ENCODE data around the gene SSR3. TPM values are rescaled to one million over a fixed set of nuclear protein-coding genes. Genes with fewer than 3 reads are reported as not detected.
A peak's percentile ranks its signal among the peaks of the same experiment; 100 is the strongest.
"Not testable (repeated sequence)": the region's sequence is repeated elsewhere in the genome, so short reads cannot be mapped to it uniquely, and the experiment has no call there.

Gene SSR3
- 347 and 520 TPM in 2 replicates for total RNA-seq

DNA sequence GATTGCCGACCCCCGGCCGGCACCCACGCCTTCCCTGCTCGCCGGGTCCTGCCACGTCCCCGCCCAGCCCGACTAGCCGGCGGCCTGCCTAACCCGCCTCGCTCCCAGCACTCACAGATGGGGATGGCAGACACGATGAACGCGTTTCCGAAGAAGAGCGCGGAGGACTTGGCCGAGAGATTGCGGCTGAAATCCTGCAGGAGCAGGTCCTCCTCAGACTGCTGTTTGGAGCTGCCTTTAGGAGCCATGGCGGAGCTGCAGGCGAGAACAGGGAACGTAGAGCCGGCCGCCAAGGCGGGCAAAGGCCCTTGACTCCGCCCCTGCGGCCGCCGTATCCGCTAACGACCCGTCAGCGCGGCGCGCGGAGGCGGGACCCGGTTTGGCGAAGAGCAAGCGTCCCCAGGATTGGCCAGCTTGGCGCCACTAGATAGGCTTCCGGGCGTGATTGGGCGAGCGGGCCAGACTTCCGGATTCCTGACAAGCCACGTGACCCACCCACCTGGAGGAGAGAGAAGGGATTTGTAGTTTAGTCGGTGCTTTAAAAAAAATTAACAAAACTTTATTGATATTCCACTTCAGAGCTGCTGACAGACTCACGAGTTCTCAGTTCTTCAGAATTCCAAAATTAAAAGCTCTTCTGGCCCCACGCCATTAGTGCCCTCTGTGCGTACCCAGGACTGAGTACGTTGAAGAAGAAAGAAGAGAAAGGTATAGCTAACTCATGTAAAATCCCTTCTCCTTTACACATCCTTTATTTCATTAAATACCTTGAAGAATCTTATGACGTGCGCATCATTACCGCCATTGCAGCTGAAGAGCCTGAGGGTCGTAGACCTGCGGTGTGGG, at the start of gene SSR3:
SSR3 (minus strand) TSS at position 276 of the 846 bp plus-strand sequence; CDS start at position 248, 28 bp downstream.
- DNase-seq (ENCODE audit: low read depth), result peak; percentile 98

DNA sequence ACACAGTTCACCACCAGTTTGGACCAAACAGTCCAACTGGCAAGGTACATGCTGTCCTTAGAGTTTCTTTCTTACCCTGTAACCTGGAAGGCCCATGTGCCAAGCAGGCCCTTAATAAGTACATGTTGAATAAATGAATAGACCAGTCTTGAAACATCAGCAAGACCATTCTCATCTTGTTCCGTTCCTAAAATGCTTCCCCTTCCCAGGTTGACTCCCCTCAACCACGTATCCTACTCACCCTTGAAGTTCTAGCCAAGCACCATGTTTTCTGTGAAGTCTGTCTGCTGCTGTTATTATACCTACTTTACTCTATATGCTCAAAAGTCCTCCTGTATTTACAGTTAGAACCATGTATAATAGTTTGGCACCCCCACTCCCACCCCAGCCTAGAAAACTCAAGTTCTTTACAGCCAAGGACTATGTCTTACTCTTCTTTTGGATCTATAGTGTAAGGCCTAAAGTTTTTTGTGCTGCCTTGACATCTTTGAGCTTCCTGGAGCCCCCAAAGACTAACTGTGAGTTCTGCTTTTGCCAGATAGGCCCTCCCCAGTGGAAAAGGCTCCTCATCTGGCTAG, 49.2 kb upstream of the SSR3 start:
- DNase-seq (ENCODE audit: low read depth), result no peak

DNA sequence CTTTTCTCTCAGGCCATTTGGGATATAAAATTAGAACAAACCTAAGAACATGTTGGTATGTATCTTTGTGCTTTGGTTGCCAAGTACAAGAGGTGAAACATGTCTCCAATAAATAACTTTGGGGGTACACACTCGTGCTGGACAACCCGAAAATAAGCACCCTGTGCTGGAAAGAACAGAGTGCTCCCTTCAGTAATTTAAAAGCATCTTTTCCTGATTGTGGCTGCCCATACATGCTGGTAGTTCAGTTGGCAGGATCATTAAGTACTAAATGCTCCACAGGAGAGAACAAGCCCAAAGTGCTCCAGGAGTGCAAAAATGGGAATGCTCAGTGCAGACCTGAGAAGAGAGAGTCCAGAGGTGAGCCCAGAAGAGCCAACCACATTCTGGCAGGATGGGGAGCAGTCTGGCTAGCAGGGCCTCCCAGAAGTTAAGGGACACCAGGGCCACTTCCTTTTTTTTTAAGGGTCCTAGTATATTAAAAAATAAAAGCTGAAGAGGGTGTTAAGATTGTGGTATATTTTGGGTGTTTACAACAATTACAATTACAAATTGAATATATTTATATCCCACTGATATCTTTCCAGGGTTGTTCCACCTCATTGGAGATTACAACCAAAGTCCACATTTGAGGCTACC, 48.6 kb upstream of the SSR3 start:
- DNase-seq (ENCODE audit: low read depth), result no peak

DNA sequence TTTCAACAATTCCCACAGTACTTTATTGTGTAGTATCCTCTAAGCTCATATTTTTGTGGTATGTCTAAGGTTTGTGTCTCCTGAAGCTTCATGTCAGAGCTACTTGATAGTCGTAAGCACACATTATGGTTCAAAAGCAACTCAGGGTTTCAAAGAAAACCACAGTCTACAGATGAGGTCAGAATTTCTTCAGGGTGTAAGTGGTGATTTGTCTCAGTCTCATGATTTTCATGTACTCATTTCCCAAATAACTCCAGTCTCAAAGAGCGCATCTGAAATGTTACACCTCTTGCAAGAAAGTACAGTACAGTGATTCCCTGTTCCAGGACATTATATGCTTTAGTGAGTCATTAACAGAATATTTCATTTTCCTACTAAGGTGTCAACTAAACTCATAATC, 47.5 kb upstream of the SSR3 start:
- peak; percentile 90 for DNase-seq (ENCODE audit: low read depth)

DNA sequence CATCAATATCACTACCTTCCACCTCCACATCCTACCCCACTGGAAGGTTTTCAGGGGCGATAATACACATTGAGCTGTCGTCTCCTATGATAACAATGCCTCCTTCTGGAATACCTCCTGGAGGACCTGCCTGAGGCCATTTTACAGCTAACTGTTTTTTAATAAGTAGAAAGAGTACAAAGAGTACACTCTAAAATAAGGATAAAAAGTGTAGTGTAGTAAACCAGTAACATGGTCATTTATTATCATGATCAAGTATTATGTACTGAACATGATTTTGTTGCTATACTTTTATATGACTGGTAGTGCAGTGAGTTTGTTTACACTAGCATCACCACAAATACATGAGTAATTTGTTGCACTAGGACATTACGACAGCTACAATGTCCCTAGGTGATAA, 46.6 kb upstream of the SSR3 start:
- DNase-seq (ENCODE audit: low read depth), result peak; percentile 44

DNA sequence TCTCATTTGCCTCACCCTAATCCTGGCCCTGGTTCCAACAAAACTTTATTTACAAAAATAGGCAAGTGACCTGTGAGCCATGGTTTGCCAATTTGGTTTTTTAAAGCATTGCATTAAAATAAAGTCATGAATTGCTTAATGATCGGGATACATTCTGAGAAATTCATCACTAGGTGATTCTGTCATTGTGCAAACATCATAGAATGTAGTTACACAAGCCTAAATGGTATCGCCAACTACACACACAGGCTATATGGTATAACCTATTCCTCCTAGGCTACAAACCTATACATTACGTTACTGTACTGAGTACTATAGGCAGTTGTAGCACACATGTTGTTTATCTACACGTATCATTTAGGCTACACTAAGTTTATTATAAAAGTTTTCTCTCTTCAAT, 45.9 kb upstream of the SSR3 start:
- DNase-seq (ENCODE audit: low read depth), result no peak

DNA sequence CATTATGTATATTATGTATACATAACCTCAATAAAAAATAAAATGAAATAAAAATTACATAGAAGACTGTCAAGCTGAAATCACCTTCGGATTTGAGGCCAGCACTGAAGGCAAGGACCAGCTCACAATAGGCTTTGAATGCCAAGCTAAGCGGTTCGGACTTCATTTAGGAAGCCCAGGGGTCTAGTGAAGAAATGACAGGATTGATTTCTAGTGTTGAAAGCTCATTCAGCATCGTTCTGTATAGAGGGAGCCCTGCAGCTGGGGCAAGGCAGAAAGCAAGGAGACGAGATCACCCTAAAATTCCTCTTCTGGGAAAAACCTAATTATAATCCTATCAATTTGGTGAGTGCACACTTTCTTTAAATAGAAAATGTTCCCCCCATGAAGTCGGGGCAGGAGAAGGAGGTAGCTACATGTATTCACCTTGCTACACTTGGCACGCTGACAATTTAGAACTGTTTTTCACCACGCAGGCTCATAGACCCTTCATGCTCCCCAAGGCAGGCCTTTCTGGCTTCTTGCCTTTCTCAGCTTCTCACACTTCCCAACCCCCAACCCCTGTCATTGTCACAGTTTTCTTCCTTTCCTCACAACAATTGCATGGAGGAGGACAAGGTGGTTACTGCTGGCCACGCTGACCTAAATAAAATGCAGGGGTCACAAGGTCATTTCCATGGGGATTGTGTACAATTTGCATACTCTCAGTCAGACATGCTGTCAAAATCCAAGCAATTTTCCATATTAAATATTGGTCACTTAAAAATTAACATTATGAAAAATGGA, 44.4 kb upstream of the SSR3 start:
- no peak for DNase-seq (ENCODE audit: low read depth)

DNA sequence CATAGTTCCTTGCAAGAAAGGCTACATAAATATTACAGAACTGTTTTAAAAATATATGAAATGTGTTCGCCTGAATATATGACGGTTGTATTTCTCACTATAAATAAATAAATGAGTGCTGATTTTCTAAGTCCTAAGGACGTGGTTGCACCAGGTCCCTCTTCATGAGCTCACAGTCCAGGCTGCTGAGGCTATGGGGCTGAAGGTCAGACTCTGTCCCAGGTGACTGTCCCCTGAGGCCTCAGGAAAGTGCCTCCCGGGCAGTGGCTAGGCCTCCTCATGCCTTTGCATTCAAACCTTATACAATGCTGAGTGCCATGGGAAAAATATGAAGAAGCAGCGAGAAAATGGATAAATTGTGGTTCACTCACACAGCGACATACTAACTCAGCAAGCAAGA, 43.5 kb upstream of the SSR3 start:
- no peak for DNase-seq (ENCODE audit: low read depth)

DNA sequence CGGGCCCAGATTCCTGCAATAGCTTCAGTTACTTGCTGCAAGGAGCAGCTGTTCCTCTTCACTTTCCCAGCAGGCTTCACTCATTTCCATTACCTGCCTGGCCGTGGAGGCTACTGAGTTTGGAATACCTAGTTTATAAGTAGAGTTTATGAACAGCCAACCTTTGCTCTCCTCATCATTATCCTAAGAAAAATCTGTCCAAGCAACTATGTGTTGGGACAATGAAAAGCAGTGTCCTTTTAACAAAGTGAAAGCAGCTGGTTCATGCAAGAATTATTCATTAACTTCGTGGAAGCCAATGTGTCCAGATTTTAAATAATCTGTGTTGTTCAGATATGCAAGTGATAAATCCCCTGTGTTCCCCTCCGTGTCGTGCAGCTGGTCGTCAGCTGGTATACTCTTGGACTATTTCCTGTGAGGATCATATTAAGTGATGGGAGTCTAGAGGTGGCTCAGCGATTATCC, 39.3 kb upstream of the SSR3 start:
- peak; percentile 57 for DNase-seq (ENCODE audit: low read depth)

DNA sequence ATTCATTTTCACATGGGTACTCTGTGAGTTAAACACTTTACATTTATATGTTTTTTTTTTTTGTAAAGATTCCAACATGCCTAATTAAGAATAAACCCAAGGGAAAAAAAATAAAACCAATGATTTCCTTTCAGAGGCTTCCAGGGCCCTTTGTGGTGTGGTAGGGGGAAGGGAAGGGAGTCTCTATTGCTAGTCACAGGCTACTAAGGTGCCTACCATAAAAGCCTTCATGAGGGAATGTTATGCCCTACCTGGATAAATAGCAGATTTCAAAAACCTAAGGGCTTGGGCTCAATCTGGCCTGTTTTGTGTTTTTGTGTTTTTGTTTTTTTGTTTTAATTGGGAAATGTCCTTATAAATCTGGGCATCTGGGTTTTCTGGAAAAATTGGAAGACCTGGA, 38.9 kb upstream of the SSR3 start:
- no peak for DNase-seq (ENCODE audit: low read depth)

DNA sequence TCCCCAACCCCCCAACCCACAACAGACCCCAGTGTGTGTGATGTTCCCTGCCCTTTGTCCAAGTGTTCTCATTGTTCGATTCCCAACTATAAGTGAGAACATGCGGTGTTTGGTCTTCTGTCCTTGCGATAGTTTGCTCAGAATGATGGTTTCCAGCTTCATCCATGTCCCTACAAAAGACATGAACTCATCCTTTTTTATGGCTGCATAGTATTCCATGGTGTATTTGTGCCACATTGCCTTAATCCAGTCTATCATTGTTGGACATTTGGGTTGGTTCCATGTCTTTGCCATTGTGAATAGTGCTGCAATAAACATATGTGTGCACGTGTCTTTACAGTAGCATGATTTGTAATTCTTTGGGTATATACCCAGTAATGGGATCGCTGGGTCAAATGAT, 34.9 kb upstream of the SSR3 start:
- DNase-seq (ENCODE audit: low read depth), result not testable (repeated sequence)

DNA sequence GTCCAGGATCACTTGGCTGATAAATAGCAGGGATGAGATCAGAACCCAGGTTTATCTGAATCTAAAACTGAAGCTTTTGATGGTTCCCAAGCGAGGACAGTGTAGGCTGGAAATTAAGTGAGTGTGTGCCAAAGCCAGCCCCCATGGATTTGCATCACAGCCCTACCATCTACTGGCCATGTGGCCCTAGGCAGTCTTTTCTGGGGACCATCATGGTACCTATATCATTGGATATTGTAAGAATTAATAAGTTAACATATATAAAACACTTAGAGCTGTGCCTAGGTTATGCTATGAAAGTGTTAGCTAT, 32.8 kb upstream of the SSR3 start:
- DNase-seq (ENCODE audit: low read depth), result no peak

DNA sequence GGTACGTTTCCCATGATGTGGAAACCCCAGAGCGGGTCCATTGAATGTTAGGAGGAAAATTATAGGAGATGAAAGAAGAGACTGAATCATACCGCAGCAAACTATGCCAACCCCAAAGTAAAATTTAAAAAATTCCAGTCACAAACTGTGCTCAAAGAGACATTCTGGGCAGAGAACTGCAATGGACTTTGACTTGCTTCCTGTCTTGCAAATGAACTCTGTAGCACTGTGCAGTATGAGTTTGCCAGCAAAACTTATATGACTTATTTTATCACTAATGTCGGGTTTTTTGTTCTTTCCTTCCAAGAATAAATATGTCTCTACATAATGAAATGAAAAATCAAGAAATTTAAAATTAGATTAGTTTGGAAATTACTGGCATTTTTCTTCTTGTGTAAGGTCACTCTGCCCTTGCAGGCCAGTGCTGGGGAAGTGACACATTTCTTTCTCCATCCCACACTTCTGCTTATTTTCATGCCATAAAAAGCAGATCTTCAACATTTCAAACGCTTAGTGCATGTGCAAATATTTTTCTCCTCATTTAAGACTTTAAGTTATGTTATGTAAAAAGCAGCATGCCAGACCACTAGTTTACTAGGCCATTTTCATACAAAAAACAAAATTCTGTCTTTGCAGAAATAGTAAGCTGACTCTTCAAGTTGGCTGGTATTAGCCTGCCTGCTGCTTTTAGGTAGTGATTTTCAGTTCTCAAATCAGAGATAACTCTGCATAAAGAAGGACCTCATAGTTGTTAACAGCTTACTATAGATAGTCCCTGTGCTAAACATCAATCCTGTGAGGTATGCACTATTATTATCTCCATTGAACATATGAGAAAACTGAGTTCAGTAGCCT, 32.2 kb upstream of the SSR3 start:
- no peak for DNase-seq (ENCODE audit: low read depth)

DNA sequence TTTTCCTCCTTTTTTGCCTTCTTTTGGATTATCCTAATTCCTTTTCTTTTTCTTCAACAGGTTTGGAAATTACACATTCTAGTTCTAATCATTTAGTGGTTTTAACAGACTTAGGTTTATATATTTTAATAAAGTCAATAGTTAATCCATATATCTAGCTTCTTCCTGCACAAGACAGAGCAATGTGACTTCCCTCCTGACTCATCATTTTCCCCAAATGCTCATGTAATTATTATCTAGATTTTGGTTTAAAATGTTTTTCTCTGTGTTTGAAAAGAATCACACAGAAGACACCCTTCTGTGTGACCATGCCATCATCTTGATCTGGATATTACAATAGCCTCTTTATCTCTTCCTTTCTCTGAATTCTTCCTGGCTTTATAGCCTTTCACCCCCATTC, 28.6 kb upstream of the SSR3 start:
- DNase-seq (ENCODE audit: low read depth), result no peak

DNA sequence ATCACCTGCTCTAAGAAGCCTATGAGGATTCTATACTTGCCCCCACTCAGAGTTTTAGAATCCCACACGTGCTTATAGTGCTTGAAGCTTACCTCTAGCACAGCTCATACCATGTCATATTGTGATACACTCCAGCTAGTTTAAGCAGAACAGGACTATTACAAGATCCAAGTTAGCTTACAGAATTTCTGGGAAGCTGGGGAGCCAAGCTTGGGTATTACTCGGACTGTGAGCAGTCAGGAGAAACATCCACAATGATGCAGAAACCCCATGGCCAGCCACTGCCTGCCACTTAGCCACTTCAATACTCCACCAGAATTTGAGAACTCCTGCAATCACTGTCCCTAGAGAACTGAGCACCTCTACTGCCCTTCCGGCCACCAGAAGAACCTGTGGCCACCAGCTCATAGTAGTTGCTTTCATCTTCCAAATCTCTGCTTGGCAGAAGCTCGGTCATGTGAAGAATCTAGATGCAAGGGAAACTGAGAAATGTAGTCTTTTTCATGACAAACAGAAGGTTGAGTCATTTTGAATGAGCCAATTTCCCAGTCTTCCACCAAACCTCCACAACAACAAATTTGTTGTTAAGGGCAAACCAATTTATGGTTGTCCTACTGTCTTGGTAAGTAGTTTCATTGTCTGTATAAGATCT, 27.7 kb upstream of the SSR3 start:
- DNase-seq (ENCODE audit: low read depth), result peak; percentile 84

DNA sequence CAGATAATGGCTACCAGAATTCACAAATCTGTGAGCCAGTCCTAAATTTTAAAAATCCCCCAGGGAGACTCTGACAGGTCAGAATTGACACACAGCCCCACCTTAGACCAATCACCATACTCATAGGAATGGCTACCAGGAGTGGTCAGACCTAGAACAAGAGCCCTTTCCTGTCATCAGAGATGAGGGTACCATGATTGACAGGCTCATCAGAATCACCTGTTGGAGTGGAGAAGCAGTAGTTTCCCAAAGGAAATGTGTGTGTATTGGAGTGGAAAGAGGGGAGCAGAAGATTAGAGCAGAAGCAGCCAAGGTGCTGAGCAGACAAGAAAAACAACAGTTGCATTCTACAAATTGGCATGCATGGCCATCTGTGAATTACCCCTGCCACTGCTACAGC, 27.0 kb upstream of the SSR3 start:
- no peak for DNase-seq (ENCODE audit: low read depth)

DNA sequence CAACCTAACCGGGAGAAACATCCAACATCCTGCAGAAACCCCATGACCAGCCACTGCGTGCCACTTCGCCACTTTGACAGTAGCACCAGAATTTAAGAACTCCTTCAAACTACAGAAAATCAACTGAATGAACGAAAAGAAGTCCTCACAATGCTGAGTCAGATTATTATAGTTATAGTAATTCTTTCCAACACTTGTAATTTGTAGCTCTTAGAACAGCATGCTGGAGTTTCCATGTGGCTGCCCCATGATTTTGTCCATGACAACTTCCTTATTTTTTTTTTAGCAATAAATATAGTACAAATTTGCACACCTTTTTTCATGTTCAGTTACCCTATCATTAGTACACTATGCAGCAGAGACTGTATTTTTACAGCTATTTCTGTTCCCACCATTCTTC, 26.1 kb upstream of the SSR3 start:
- no peak for DNase-seq (ENCODE audit: low read depth)

DNA sequence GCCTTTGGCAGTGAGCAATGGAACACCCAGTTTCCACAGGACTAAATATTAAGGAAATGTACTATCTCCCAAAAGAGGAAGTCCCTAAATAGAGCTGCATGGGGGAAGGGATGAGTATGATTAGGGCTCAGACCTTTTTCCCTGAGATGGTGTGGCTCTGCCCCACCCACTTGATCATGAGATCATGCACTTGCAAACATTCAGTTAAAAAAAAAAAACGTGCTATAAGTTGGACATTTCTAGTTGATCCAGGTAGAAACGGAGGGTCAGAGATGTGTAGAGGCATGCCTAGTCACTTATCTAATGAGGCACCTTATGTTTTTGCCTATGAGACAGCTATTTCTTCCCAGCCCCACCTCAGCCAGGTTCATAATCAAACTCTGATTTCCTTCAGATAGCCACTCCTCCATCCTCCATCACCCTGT, 24.5 kb upstream of the SSR3 start:
- DNase-seq (ENCODE audit: low read depth), result no peak

DNA sequence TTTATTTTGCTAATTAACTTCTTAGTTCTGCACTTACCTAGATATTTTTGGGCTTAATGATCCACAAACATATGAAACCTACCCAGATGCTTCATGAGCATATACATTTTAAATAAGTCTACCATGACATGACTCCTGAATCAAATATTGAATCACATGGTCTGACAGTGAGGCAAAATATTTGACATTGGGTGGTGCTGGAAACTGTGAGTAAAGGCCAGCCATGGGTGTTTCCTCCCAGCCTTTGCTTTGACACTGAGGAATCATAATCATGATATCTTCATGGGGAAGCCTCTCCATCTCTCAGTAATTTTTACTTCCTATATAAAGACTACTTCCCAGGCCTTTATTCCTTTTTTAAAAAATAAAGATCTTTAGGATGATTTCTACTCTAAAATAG, 22.8 kb upstream of the SSR3 start:
- DNase-seq (ENCODE audit: low read depth), result no peak

DNA sequence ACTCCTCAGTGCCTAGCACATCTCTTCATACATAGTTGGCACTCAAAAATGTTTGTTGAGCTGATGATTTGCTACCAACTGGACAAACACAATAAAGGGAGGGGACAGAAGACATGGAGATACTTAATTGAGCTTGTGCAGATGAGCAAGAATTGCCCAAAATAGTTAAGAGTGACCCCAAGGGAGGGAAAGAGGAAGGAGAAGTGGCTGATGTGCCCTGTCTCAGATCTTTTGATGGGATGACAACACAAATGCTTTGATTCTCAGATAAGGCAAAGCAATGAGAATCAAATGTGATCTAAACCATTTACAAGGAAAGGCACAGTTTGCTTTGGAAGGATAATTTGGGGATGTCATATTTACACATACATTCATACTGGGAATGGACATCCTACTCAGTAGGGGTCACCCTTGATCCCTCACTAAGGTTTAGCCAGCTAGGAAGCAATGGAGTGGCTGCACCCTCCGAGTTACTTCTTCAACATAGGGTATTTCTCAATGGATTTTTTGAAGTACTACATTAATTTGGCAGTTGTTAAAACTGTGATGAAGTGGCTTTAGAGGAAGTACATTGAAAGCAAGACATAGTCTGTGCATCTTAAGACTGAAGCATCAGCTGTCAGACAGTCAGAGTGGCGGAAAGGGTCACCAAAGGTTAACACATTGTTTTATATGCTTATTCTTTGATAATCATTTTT, 21.9 kb upstream of the SSR3 start:
- DNase-seq (ENCODE audit: low read depth), result peak; percentile 29
